Right lobe of liver (tissue), 4 donors: ENCODE results near the gene DCST2.

ENCODE experiments used
- POLR2A ChIP-seq: fragments of 450-650 bp; IDR thresholded peaks from one replicate; pipeline ENCODE4 v1.6.1; 2017; ENCODE audit warnings: antibody characterized with exemption, mild to moderate bottlenecking
- TF ChIP-seq, protein P1 (sequence below), 4 donors: fragments of 200-600 bp in 3 of 4; fragments of 450-650 bp in 1 of 4; IDR thresholded peaks; one replicate each; pipeline versions ENCODE4 v1.5.1 to v1.8.0; 2016 to 2022; ENCODE audit warnings: antibody characterized with exemption in 4 of 4, mild to moderate bottlenecking in 2 of 4
- donor health status: DM: no; HTN: no; CAD: no.
- donor health status: DM: no; HTN: no; CAD: no.
- donor health status: DM: no; HTN: yes; CAD: no.

GRCh38 chr1:155081472-155082300 is 48.1 kb upstream of the DCST2 start:
- TF ChIP-seq, protein P1, sequence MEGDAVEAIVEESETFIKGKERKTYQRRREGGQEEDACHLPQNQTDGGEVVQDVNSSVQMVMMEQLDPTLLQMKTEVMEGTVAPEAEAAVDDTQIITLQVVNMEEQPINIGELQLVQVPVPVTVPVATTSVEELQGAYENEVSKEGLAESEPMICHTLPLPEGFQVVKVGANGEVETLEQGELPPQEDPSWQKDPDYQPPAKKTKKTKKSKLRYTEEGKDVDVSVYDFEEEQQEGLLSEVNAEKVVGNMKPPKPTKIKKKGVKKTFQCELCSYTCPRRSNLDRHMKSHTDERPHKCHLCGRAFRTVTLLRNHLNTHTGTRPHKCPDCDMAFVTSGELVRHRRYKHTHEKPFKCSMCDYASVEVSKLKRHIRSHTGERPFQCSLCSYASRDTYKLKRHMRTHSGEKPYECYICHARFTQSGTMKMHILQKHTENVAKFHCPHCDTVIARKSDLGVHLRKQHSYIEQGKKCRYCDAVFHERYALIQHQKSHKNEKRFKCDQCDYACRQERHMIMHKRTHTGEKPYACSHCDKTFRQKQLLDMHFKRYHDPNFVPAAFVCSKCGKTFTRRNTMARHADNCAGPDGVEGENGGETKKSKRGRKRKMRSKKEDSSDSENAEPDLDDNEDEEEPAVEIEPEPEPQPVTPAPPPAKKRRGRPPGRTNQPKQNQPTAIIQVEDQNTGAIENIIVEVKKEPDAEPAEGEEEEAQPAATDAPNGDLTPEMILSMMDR (IDR thresholded peaks at IDR 0.05), result no peak
- TF ChIP-seq POLR2A, result no peak
